Kasumi-1 (cell line): ENCODE results near the gene NPAS3.

Source experiments
- DNase-seq, 2 experiments: peaks; one replicate each; lab custom pipeline; 2025; lab: John Stamatoyannopoulos, UW

The NPAS3 gene

GRCh38 chr14:33680873-33681272 is 742.2 kb downstream of the NPAS3 start:
- no peak for DNase-seq

GRCh38 chr14:33682760-33683159 is 744.1 kb downstream of the NPAS3 start:
- DNase-seq = no peak

DNA sequence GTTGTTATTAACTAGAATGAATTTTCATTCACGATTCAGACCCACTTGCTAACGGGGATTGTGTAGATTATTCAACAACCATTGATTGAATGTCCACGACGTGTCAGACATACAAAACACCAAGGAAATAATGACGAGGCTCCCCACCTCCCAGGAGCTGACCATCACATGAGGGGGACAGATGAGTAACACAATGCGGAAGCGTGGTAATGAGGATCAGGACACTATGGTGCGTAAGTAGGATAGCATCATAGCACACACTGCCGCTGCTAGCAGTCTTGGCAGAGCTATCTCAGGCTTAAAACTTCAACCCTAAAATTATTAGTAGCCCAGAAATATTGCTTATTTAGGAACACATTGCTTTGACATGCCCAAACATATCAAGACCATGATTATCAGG is 746.3 kb downstream of the NPAS3 start:
- no peak for DNase-seq

- DNase-seq = no peak
Measured at GRCh38 chr14:33685698-33686097, 747.0 kb downstream of the NPAS3 start.

GRCh38 chr14:33686218-33686617 is 747.5 kb downstream of the NPAS3 start:
- no peak for DNase-seq

- DNase-seq = no peak
Measured at GRCh38 chr14:33686856-33687255, 748.2 kb downstream of the NPAS3 start.

- no peak for DNase-seq
Measured at GRCh38 chr14:33689680-33690079, 751.0 kb downstream of the NPAS3 start.

DNA sequence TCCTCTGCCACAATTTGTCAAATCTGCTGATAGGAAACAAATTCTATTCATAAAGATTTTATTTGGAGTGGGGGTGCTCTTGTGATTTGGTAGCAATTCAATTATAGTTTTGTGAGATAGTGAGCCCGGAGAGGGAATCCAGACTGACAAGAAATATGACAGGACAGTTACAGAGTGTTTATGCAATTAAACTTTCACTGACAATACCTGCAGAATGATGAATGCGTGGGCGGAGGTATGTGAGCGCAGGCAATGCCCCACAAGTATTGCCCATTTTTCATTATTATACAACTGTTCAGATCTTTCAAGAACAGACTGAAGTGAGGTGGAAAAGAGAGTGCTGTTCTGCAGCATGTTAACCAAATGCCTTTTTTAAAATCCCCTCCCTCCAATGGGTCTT is 753.2 kb downstream of the NPAS3 start:
- DNase-seq = no peak

DNA sequence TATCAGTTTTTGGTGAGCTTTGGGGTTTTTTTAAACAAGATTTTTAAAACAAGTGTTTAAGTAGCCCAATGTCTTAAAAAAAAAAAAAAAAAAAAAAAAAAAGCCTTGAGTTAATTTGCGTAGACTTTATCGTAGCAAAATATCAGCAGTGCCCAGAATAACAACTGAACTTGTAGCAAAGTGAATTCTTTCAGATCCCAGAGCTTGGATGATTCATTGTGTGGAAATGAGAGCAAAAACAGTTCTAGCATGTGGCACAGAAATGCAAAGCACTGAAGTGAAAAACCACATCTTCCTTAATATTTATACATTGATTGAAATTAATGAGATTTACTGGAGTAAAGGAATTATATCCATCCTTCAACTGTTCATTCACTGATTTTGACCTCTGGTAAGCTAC is 754.1 kb downstream of the NPAS3 start:
- DNase-seq = no peak

- DNase-seq = no peak
Measured at GRCh38 chr14:33693237-33693636, 754.6 kb downstream of the NPAS3 start.

DNA sequence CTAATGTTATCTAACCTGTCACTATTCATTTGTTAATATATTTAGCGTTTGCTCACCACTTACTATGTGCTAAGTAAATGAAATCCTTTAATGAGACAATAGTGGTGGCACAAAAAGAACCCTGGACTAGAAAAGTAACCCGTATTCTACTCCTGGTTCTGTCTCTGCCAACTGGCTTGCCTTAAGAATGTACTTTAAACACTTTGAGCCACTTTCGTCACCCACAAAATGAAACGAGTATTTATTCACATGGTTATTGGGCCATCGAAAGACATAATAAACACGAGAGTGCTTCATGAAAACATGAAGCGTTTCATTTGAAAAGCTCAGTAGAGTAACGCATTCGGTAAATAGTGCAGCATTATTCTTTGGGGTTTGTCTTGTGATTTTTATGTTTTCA is 757.5 kb downstream of the NPAS3 start:
- DNase-seq = no peak

- no peak for DNase-seq
Measured at GRCh38 chr14:33699300-33699983, 760.8 kb downstream of the NPAS3 start.

GRCh38 chr14:33700052-33700451 is 761.4 kb downstream of the NPAS3 start:
- DNase-seq = no peak

- DNase-seq = no peak
Measured at GRCh38 chr14:33702293-33702692, 763.6 kb downstream of the NPAS3 start.

DNA sequence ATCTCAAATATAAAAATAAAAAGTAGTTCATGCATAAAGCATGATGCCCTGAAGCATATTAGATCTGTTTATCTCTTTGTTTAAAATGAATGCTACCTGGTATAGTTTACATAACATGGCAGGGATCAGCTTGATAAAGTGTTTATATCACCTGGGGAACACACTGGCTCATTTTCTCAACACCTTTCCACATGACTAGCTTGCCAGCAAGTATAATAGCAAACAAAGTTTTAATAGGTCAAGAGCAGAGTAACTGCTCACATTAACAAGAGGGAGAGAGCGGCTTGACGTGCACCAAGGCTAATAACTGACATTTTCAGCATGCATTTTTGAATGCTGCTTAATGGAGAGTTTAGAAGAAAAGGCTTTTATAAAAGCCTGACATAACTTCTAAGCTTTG is 765.8 kb downstream of the NPAS3 start:
- no peak for DNase-seq

GRCh38 chr14:33705490-33705889 is 766.8 kb downstream of the NPAS3 start:
- no peak for DNase-seq

GRCh38 chr14:33707716-33708115 is 769.0 kb downstream of the NPAS3 start:
- DNase-seq = no peak

DNA sequence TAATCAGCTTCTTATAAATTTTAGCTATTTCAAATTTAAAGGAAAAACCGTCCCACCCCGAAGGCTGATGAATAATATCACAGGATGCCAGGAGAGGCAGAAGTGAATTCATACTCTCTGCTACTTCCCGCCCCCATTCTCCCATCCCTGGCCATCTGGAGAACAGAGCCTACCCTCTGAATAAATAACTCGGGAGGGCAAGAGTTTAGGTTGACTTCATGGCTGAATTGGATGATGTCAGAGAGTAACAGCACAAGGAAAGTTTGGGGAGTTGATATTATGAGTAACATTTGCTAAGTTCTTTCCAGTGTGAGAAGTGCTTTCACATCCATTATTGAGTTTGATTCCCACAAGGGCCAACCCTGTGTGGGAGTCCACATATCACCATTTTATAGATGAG is 770.6 kb downstream of the NPAS3 start:
- no peak for DNase-seq

GRCh38 chr14:33709711-33710110 is 771.0 kb downstream of the NPAS3 start:
- no peak for DNase-seq

- DNase-seq = no peak
Measured at GRCh38 chr14:33710273-33710672, 771.6 kb downstream of the NPAS3 start.

DNA sequence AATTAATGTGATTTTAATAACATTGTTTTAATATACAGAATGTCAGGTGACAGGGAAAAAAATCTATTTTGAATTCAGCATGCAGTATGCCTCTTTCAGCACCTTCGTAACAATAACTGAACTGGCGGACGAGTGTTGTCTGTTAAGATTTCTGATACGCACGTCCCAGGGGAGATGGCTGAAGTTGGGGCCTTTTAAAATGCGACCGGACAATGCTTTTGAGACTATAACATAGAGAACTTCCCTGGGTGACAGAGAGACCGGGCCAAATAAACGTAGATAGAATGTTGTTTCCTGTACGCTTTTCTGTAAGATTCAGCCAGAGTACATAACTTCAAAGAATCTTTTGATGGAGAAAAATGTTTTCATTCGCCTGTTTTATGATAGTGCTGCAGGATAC is 772.5 kb downstream of the NPAS3 start:
- DNase-seq = no peak

- no peak for DNase-seq
Measured at GRCh38 chr14:33711811-33712216, 773.1 kb downstream of the NPAS3 start.

GRCh38 chr14:33714527-33715226 is 776.0 kb downstream of the NPAS3 start:
- DNase-seq = no peak

DNA sequence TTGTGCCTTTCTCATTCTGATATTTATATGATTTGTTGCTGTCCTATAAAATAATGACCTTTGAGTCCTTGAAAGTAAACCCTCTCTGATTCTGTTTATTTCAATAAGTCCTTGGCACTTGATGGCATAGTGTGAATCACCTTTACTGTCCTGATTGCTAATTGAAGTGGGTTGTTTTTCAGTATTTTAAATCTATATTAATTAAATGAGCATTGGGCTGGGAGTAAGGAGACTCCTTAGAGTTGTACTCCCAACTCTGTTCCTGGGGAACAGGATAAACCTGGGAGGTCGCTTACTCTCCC is 776.5 kb downstream of the NPAS3 start:
- no peak for DNase-seq
